Heart left ventricle (tissue), 16 donors: ENCODE measurements around the gene PLCL1. TPM values are rescaled to one million over a fixed set of nuclear protein-coding genes. Genes with fewer than 3 reads are reported as not detected.

Source experiments
- ATAC-seq, 4 donors: fragments of 200-7000 bp; cut with Tn5 transposase; one replicate each; pipeline ENCODE4 v1.9.1; 2020 to 2022; ENCODE audit warnings: moderate library complexity in 4 of 4, mild to moderate bottlenecking in 3 of 4, moderate number of reproducible peaks in 1 of 4
- DNase-seq, 5 donors: peaks; one replicate each; pipeline ENCODE4 v3.0.0-alpha.2; 2020
- H3K27ac ChIP-seq, 12 donors: fragments of 200-600 bp; sonication (generic) in 4 of 12; one replicate each; pipeline versions ENCODE4 v1.5.0 to v1.8.0; 2016 to 2022; ENCODE audit warnings: mild to moderate bottlenecking in 2 of 12
- H3K27me3 ChIP-seq, 9 donors: fragments of 200-600 bp; sonication (generic) in 2 of 9; one replicate each; pipeline versions ENCODE4 v1.5.1 to v1.8.0; 2016 to 2022; ENCODE audit warnings: mild to moderate bottlenecking in 3 of 9
- H3K36me3 ChIP-seq, 9 donors: fragments of 200-600 bp; sonication (generic) in 2 of 9; one replicate each; pipeline versions ENCODE4 v1.5.0 to v1.8.0; 2018 to 2022; ENCODE audit warnings: mild to moderate bottlenecking in 2 of 9
- H3K4me1 ChIP-seq, 12 donors: fragments of 200-600 bp; sonication (generic) in 4 of 12; one replicate each; pipeline versions ENCODE4 v1.5.0 to v1.8.0; 2016 to 2022; ENCODE audit warnings: mild to moderate bottlenecking in 3 of 12
- H3K4me3 ChIP-seq, 12 donors: fragments of 200-600 bp; sonication (generic) in 4 of 12; one replicate each; pipeline versions ENCODE4 v1.5.0 to v1.8.0; 2017 to 2022; ENCODE audit warnings: mild to moderate bottlenecking in 9 of 12, moderate library complexity in 4 of 12
- H3K9me3 ChIP-seq, 12 donors: fragments of 200-600 bp; sonication (generic) in 4 of 12; one replicate each; pipeline versions ENCODE4 v1.5.0 to v1.8.0; 2016 to 2022; ENCODE audit warnings: mild to moderate bottlenecking in 1 of 12
- POLR2A ChIP-seq, 2 donors: fragments of 450-650 bp; IDR thresholded peaks; one replicate each; pipeline ENCODE4 v1.6.1; 2017; ENCODE audit warnings: antibody characterized with exemption in 2 of 2, mild to moderate bottlenecking in 2 of 2, moderate library complexity in 2 of 2
- WGBS, 4 donors: extraction: QIAGEN DNeasy Blood & Tissue Kit in 2 of 4; methylation state at CpG; one replicate each; pipeline versions ENCODE4 v1.1.5 to v1.1.7; 2013 to 2018; 5-methylcytosine and 5-hydroxymethylcytosine counted together
- intact Hi-C, 10 donors: fragments of 100-400 bp; cut with DNase I; formaldehyde crosslinking; loops; one replicate each; pipeline versions ENCODE4 v1.11.1 to v1.14.2; 2022
- polyA plus RNA-seq, 2 donors: library from polyadenylated mRNA; stranded (reverse); fragments of 200-250 nt; gene quantifications; one replicate each; pipeline ENCODE4 v1.2.3, GENCODE V29; 2013
- total RNA-seq, 9 donors: library from RNA; depleted of rRNA in 2 of 9; stranded (reverse); fragments of >200 nt in 2 of 9; fragmentation: NEBNext Ultra II Directional in 3 of 9; extraction: Animal tissue kit (Norgen Biotek cat#: 25700) in 3 of 9; gene quantifications; one replicate each; pipeline versions ENCODE4 v1.1.0 to v1.2.4, GENCODE V29; 2016 to 2023
- TF ChIP-seq, protein P1 (sequence below), 12 donors: fragments of 200-600 bp; sonication (generic) in 4 of 12; IDR thresholded peaks; one replicate each; pipeline versions ENCODE4 v1.5.0 to v1.8.0; 2018 to 2022; ENCODE audit warnings: antibody characterized with exemption in 12 of 12, mild to moderate bottlenecking in 5 of 12
- donor health status: ischemic (EF 13 %, LVEDD 7.1; RV severe dilation, severe dysfunction).
- donor health status: healthy with polysubstance abuse.
- donor health status: DM: no; HTN: yes; CAD: no.
- donor health status: DM: no; HTN: no; CAD: no.
- donor health status: ischemic (EF 25% LVEDD 6.9; RV normal size, moderate dysfunction).
- donor health status: ischemic (EF 25% LVEDD 5.7; RV mildly dilated, moderate dysfunction).
- donor health status: healthy.
- donor health status: DM: yes; HTN: yes; CAD: no.
- donor health status: ischemic (EF 35%, LVEDD 5.7; RV mildly dilated, moderate dysfunction).
- donor health status: nonischemic (EF 11% LVEDD 7.7; RV severe dilation, severe dysfunction).
- donor health status: DM: yes; HTN: yes; CAD: no.
- donor health status: PGD.
- donor health status: ischemic (EF 29% LVEDD 5.4; RV normal size, mild dysfunction).
- donor health status: nonischemic (EF 23%, LVEDD 6.1; RV moderate dilation, normal function).

PLCL1 gene
- total and polyA plus RNA-seq, 11 donors, result 22.0 to 126 (median 90.4) TPM

- intact Hi-C loops, result no loop called here
- Histone ChIP-seq H3K9me3 (peaks cover 0 to 3% (median 0%) of the 10 kb centered on the region in 12 donors), H3K4me3 (no peak overlapping the region), H3K27me3 (no peaks in the 10 kb centered on the region), H3K36me3 (peaks cover 0 to 19% (median 0%) of the 10 kb centered on the region in 9 donors), H3K4me1 (peaks cover 0 to 51% (median 18%) of the 10 kb centered on the region in 12 donors), H3K27ac (peak overlapping the region in 1 of 12 donors; percentile 58)
- DNase-seq (no peak), ATAC-seq (peak in 2 of 4 donors; percentile 52 to 53)
- no peak for TF ChIP-seq POLR2A (IDR thresholded peaks at IDR 0.05)
- TF ChIP-seq, protein P1, sequence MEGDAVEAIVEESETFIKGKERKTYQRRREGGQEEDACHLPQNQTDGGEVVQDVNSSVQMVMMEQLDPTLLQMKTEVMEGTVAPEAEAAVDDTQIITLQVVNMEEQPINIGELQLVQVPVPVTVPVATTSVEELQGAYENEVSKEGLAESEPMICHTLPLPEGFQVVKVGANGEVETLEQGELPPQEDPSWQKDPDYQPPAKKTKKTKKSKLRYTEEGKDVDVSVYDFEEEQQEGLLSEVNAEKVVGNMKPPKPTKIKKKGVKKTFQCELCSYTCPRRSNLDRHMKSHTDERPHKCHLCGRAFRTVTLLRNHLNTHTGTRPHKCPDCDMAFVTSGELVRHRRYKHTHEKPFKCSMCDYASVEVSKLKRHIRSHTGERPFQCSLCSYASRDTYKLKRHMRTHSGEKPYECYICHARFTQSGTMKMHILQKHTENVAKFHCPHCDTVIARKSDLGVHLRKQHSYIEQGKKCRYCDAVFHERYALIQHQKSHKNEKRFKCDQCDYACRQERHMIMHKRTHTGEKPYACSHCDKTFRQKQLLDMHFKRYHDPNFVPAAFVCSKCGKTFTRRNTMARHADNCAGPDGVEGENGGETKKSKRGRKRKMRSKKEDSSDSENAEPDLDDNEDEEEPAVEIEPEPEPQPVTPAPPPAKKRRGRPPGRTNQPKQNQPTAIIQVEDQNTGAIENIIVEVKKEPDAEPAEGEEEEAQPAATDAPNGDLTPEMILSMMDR (IDR thresholded peaks at IDR 0.05), result no peak
- 84 to 90% (median 88%) methylated on average over 5 of the region's 5 CpGs for WGBS, 4 donors
These were observed 302.4 kb downstream of the PLCL1 start for GRCh38 chr2:198106621-198107385.

DNA sequence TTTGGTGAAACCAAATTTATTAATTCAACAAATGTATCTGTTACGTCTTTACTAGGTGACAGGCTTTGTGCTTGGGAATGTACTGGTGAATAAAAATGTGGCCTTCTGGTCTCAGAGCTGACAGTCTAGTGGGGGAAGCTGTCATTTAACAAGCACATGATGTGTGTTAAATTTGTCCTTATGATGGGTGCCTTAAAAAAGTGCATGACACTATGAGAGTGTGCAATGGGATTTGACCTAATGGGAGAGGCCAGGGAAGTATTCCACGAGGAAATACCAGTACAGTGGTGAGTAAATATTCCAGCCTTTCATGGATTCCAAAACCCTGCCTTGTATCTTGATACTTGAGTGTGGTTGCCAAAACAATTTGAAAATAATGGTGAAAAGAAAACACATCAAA is 308.9 kb downstream of the PLCL1 start:
- peak; percentile 76 to 88 (median 78) for ATAC-seq
- intact Hi-C loops, result loop anchor here in 2 of 10 donors (5.0 kb wide), 1 partner anchor 51 kb away; no protein-coding TSS in a partner anchor
- Histone ChIP-seq H3K36me3 (no peaks in the 10 kb centered on the region), H3K27ac (peak overlapping the region in 11 of 12 donors; percentile 27 to 74 (median 60)), H3K4me3 (no peak overlapping the region), H3K27me3 (no peaks in the 10 kb centered on the region), H3K9me3 (no peaks in the 10 kb centered on the region), H3K4me1 (peaks cover 0 to 55% (median 39%) of the 10 kb centered on the region in 12 donors)
- TF ChIP-seq POLR2A (IDR thresholded peaks at IDR 0.05), result no peak
- TF ChIP-seq, protein P1 (IDR thresholded peaks at IDR 0.05), result no peak
- DNase-seq, result peak in 1 of 5 donors; percentile 19
- 36 to 46% (median 38%) methylated on average over 2 of the region's 2 CpGs for WGBS, 4 donors

- TF ChIP-seq POLR2A (IDR thresholded peaks at IDR 0.05), result no peak
- TF ChIP-seq, protein P1 (IDR thresholded peaks at IDR 0.05), result no peak
- WGBS, 4 donors, result 31 to 37% (median 33%) methylated on average over 1 of the region's 1 CpG
- Histone ChIP-seq H3K9me3 (no peaks in the 10 kb centered on the region), H3K27ac (peak overlapping the region in 9 of 12 donors; percentile 25 to 74 (median 57)), H3K4me3 (no peak overlapping the region), H3K4me1 (peaks cover 0 to 62% (median 40%) of the 10 kb centered on the region in 12 donors), H3K27me3 (no peaks in the 10 kb centered on the region), H3K36me3 (no peaks in the 10 kb centered on the region)
- intact Hi-C loops, result loop anchor here in 2 of 10 donors (5.0 kb wide), 1 partner anchor 52 kb away; no protein-coding TSS in a partner anchor
- ATAC-seq (peak; percentile 82 to 88 (median 84)), DNase-seq (peak in 3 of 5 donors; percentile 32 to 53 (median 46))
These were observed 309.7 kb downstream of the PLCL1 start for GRCh38 chr2:198114064-198114463.

GRCh38 chr2:198115201-198115600 is 310.8 kb downstream of the PLCL1 start:
- ATAC-seq, result no peak
- TF ChIP-seq, protein P1 (IDR thresholded peaks at IDR 0.05), result no peak
- TF ChIP-seq POLR2A (IDR thresholded peaks at IDR 0.05), result no peak
- intact Hi-C loops, result loop anchor here in 1 of 10 donors (5.0 kb wide), 1 partner anchor 53 kb away; no protein-coding TSS in a partner anchor
- DNase-seq, result no peak
- Histone ChIP-seq H3K9me3 (no peaks in the 10 kb centered on the region), H3K27me3 (no peaks in the 10 kb centered on the region), H3K4me1 (peaks cover 0 to 63% (median 35%) of the 10 kb centered on the region in 12 donors), H3K27ac (peak overlapping the region in 6 of 12 donors; percentile 25 to 74 (median 62)), H3K4me3 (no peak overlapping the region), H3K36me3 (no peaks in the 10 kb centered on the region)
